K562 (cell line): ENCODE results near the gene HMGN3. TPM values are rescaled to one million over a fixed set of nuclear protein-coding genes. Genes with fewer than 3 reads are reported as not detected.
A peak's percentile ranks its signal among the peaks of the same experiment; 100 is the strongest.

Source experiments
- ATAC-seq: fragments of 200-7000 bp; cut with Tn5 transposase; 3 replicates; pipeline ENCODE4 v1.9.1; 2020; ENCODE audit warnings: moderate library complexity
- BruUV-seq: library from RNA; stranded (reverse); fragments of 400-500 nt; replicated peaks from 2 replicates; lab custom pipeline; 2021; lab: Mats Ljungman, UMichigan
- CTCF ChIA-PET: fragments of 300-600 bp; formaldehyde crosslinking; extraction: SDS; loops from one replicate; lab custom pipeline; 2021; ENCODE audit warnings: low intra/inter-chr PET ratio; lab: Yijun Ruan, JAX
- POLR2A ChIA-PET: fragments of 300-600, 350-650 bp; sonication (Branson Sonifier 250); formaldehyde crosslinking; extraction: SDS; loops from one replicate; lab custom pipeline; 2021; ENCODE audit warnings: antibody characterized with exemption, inconsistent platforms; lab: Yijun Ruan, JAX
- DNase-seq, 4 experiments: peaks; one replicate each; pipeline versions ENCODE4 v3.0.0 to v3.0.0-alpha.2; 2011 to 2018; ENCODE audit warnings: low spot score in 3 of 4, mixed read lengths in 3 of 4; ENCODE audit errors: extremely low read depth in 1 of 4
- FAIRE-seq: peaks from 2 replicates; lab custom pipeline; 2011; peaks lifted over from hg19 to GRCh38; lab: Jason Lieb, UNC
- H2AFZ ChIP-seq: 2 replicates; pipeline ENCODE4 v1.6.0; 2011; ENCODE audit warnings: low read depth, low read length, control low read depth, inconsistent platforms
- H3K27ac ChIP-seq: fragments of 200-600 bp; 3 replicates; pipeline ENCODE4 v1.8.0; 2011; ENCODE audit warnings: low read depth, mild to moderate bottlenecking, control low read depth, inconsistent platforms, low read length, moderate library complexity, mixed read lengths; ENCODE audit errors: extremely low read depth
- H3K27me3 ChIP-seq, 2 experiments: fragments of 300-600 bp in 1 of 2; 2 replicates in 1 of 2; 3 replicates in 1 of 2; pipeline versions ENCODE4 v1.6.0 to v1.8.0; 2011; ENCODE audit warnings: inconsistent platforms in 2 of 2, low read length in 2 of 2, mild to moderate bottlenecking in 1 of 2, mixed read lengths in 1 of 2, moderate library complexity in 1 of 2; ENCODE audit not compliant: control insufficient read depth in 2 of 2, insufficient read depth in 2 of 2
- H3K36me3 ChIP-seq: fragments of 300-600 bp; 3 replicates; pipeline ENCODE4 v1.8.0; 2011; ENCODE audit warnings: mild to moderate bottlenecking, low read length, inconsistent platforms; ENCODE audit not compliant: control insufficient read depth, insufficient read depth
- H3K4me1 ChIP-seq, 2 experiments: fragments of 200-600 bp in 1 of 2; replicated peaks in 1 of 2; 2 replicates in 1 of 2; 3 replicates in 1 of 2; pipeline versions ENCODE4 v1.5.1 to v1.8.0; 2011; ENCODE audit warnings: inconsistent platforms in 2 of 2, low read length in 2 of 2, mild to moderate bottlenecking in 1 of 2, mixed read lengths in 1 of 2, moderate library complexity in 1 of 2; ENCODE audit not compliant: control insufficient read depth in 2 of 2, insufficient read depth in 2 of 2
- H3K4me2 ChIP-seq: 2 replicates; pipeline ENCODE4 v1.6.1; 2011; ENCODE audit warnings: low read length, control low read depth, inconsistent platforms, mixed read lengths; ENCODE audit not compliant: insufficient read depth
- H3K4me3 ChIP-seq: fragments of 200-600 bp; sonication (generic), shearing (Covaris generic); 2 replicates; pipeline ENCODE4 v1.5.1; 2016; ENCODE audit warnings: control low read depth, inconsistent platforms
- H3K79me2 ChIP-seq: fragments of 200-600 bp; 3 replicates; pipeline ENCODE4 v1.8.0; 2011; ENCODE audit warnings: low read length, inconsistent platforms; ENCODE audit not compliant: control insufficient read depth, insufficient read depth
- H3K9ac ChIP-seq, 2 experiments: 2 replicates each; pipeline versions ENCODE4 v1.6.0 to v1.6.1; 2011; ENCODE audit warnings: low read depth in 2 of 2, low read length in 2 of 2, control low read depth in 1 of 2, inconsistent platforms in 1 of 2, mild to moderate bottlenecking in 1 of 2, mixed read lengths in 1 of 2; ENCODE audit not compliant: insufficient read depth in 1 of 2
- H3K9me1 ChIP-seq: one replicate; pipeline ENCODE4 v1.6.0; 2011; ENCODE audit warnings: inconsistent platforms, mild to moderate bottlenecking, low read length, moderate library complexity; ENCODE audit not compliant: control insufficient read depth, insufficient read depth
- H3K9me3 ChIP-seq: replicated peaks from 2 replicates; pipeline ENCODE4 v1.5.1; 2011; ENCODE audit warnings: low read depth, low read length, inconsistent platforms; ENCODE audit not compliant: control insufficient read depth, insufficient read depth
- H4K20me1 ChIP-seq: replicated peaks from 2 replicates; pipeline ENCODE4 v1.6.1; 2011; ENCODE audit warnings: low read length, inconsistent platforms, mixed read lengths; ENCODE audit not compliant: control insufficient read depth, insufficient read depth
- GTF2F1 ChIP-seq: IDR thresholded peaks from 2 replicates; pipeline ENCODE4 v1.6.1; 2011; ENCODE audit warnings: low read depth, low read length, improper control_type of control experiment
- PHB ChIP-seq: fragments of 250-450 bp; sonication (Bioruptor Pico); IDR thresholded peaks from 2 replicates; pipeline ENCODE4 v1.5.0; 2021
- POLR2B ChIP-seq: fragments of 450-650 bp; IDR thresholded peaks from 2 replicates; pipeline ENCODE4 v1.6.1; 2018; ENCODE audit warnings: low read depth; ENCODE audit not compliant: partially characterized antibody
- RAD21 ChIP-seq, 2 experiments: fragments of 250-450 bp in 1 of 2; fragments of 450-650 bp in 1 of 2; sonication (Bioruptor Pico) in 1 of 2; formaldehyde crosslinking in 1 of 2; IDR thresholded peaks in 1 of 2; conservative IDR thresholded peaks in 1 of 2; 2 replicates each; pipeline versions ENCODE4 v1.4.0 to v1.8.0; 2020 to 2022; ENCODE audit warnings: mild to moderate bottlenecking in 2 of 2, moderate library complexity in 1 of 2
- RBFOX2 ChIP-seq: fragments of 200-400 bp; formaldehyde crosslinking; IDR thresholded peaks from 2 replicates; pipeline ENCODE4 v1.6.1; 2017; ENCODE audit warnings: low read depth, mild to moderate bottlenecking, low read length, moderate library complexity
- RFX5 ChIP-seq: IDR thresholded peaks from 2 replicates; pipeline ENCODE4 v1.6.1; 2011; ENCODE audit warnings: low read depth, mild to moderate bottlenecking, improper control_type of control experiment, low read length
- SNIP1 ChIP-seq: fragments of 450-650 bp; IDR thresholded peaks from 2 replicates; pipeline ENCODE4 v1.7.1; 2017; ENCODE audit warnings: low read depth, mild to moderate bottlenecking
- TEAD1 ChIP-seq, 2 experiments: fragments of 450-650 bp in 1 of 2; sonication (generic) in 1 of 2; formaldehyde crosslinking; IDR thresholded peaks; 2 replicates each; pipeline versions ENCODE4 v1.4.0 to v1.8.0; 2020 to 2022; ENCODE audit warnings: mild to moderate bottlenecking in 2 of 2, missing genetic modification reagents in 1 of 2
- THAP12 ChIP-seq: fragments of 250-450 bp; sonication (Bioruptor Pico); IDR thresholded peaks from 2 replicates; pipeline ENCODE4 v1.9.0; 2021; ENCODE audit warnings: mild to moderate bottlenecking, inconsistent platforms
- ZNF699 ChIP-seq: fragments of 250-450 bp; sonication (Bioruptor Pico); IDR thresholded peaks from 2 replicates; pipeline ENCODE4 v1.8.0; 2021; ENCODE audit warnings: mild to moderate bottlenecking, moderate library complexity; ENCODE audit not compliant: insufficient replicate concordance
- ZNF79 ChIP-seq: fragments of 250-450 bp; sonication (Bioruptor Pico); IDR thresholded peaks from 2 replicates; pipeline ENCODE4 v1.4.0; 2020; ENCODE audit warnings: low read depth, mild to moderate bottlenecking, moderate library complexity
- WGBS: fragments of 100-300 bp; shearing (Covaris generic); methylation state at CpG from one replicate; pipeline ENCODE4 v1.1.6; 2016; ENCODE audit warnings: low coverage, mixed read lengths; ENCODE audit not compliant: insufficient coverage; ENCODE audit errors: missing lambda C conversion rate; 5-methylcytosine and 5-hydroxymethylcytosine counted together
- in situ Hi-C: fragments of 300-500 bp; cut with MboI; formaldehyde crosslinking; loops from 4 replicates; pipeline ENCODE4 v1.15.0; 2018; ENCODE audit warnings: inconsistent platforms, mixed read lengths
- intact Hi-C: fragments of 100-400 bp; cut with micrococcal nuclease; formaldehyde crosslinking; loops from 2 replicates; pipeline ENCODE4 v1.14.2; 2022
- polyA plus RNA-seq, 8 experiments: library from polyadenylated mRNA; depleted of rRNA in 4 of 8; stranded (reverse) in 5 of 8; unstranded in 3 of 8; fragments of >200 nt; fragmentation: Nextera tagmentation in 2 of 8; fragmentation: Illumina TruSeq in 1 of 8; extraction: Ambion mirVana in 2 of 8; extraction: Trizol in 1 of 8; gene quantifications; 2 replicates each; pipeline versions ENCODE4 v1.2.1 to v1.2.3, GENCODE V29; 2011 to 2014; ENCODE audit warnings: inconsistent platforms in 1 of 8, missing spikeins in 1 of 8
- total RNA-seq, 7 experiments: library from RNA; depleted of rRNA in 6 of 7; stranded (reverse); fragments of >200 nt in 6 of 7; fragmentation: Illumina TruSeq in 2 of 7; extraction: Trizol in 2 of 7; gene quantifications; 2 replicates each; pipeline versions ENCODE4 v1.2.1 to v1.2.3, GENCODE V29; 2011 to 2021; ENCODE audit warnings: low replicate concordance in 1 of 7

The HMGN3 gene
- total and polyA plus RNA-seq, 9 of the 15 experiments (the other 6 are each of a cell fraction or from before 2014, with no cell fraction given): 42.1 to 154 (median 88.1) TPM

GRCh38 chr6:79267128-79267527 lies 32.6 kb upstream of the HMGN3 start:
- POLR2A ChIA-PET: no interaction called here
- CTCF ChIA-PET: no interaction called here
- 0% methylated on average over 1 of the region's 1 CpG for WGBS
- Histone ChIP-seq H3K9me3 (no peaks in the 10 kb centered on the region), H3K9ac (no peak overlapping the region), H3K4me3 (no peak overlapping the region), H3K4me2 (no peak overlapping the region), H3K27me3 (no peaks in the 10 kb centered on the region), H3K9me1 (no peaks in the 10 kb centered on the region), H3K27ac (no peak overlapping the region), H4K20me1 (no peaks in the 10 kb centered on the region), H2AFZ (no peak overlapping the region), H3K36me3 (no peaks in the 10 kb centered on the region), H3K79me2 (no peaks in the 10 kb centered on the region), H3K4me1 (peaks cover 0 to 14% of the 10 kb centered on the region in 2 experiments; a peak in 3 of 5 replicates)
- TF ChIP-seq RAD21 (CRISPR knock-in tag; conservative IDR thresholded peaks at IDR 0.05 in 1 of 2, IDR thresholded peaks at IDR 0.05 in 1 of 2): no peak
- TF ChIP-seq RBFOX2: no peak
- TF ChIP-seq RFX5: peak; percentile 71
- TF ChIP-seq SNIP1: no peak
- TF ChIP-seq GTF2F1: no peak
- TF ChIP-seq ZNF699 (CRISPR knock-in tag): no peak
- no TSS peak for BruUV-seq
- ATAC-seq: no peak
- intact Hi-C loops: no loop called here
- in situ Hi-C loops: no loop called here
- DNase-seq: no peak
- FAIRE-seq: no peak

GRCh38 chr6:79266051-79266450 lies 31.6 kb upstream of the HMGN3 start:
- peaks cover 0 to 14% of the 10 kb centered on the region in 2 experiments; a peak in 3 of 5 replicates for H3K4me1 ChIP-seq
- H3K27ac ChIP-seq: no peak overlapping the region
- no peak for DNase-seq
- no peaks in the 10 kb centered on the region for H3K36me3 ChIP-seq
- no peaks in the 10 kb centered on the region for H4K20me1 ChIP-seq
- no TSS peak for BruUV-seq
- H3K4me2 ChIP-seq: no peak overlapping the region
- H3K79me2 ChIP-seq: no peaks in the 10 kb centered on the region
- no peaks in the 10 kb centered on the region for H3K9me1 ChIP-seq
- TF ChIP-seq GTF2F1 (no peak), POLR2B (no peak), PHB (CRISPR knock-in tag) (no peak), ZNF79 (CRISPR knock-in tag) (no peak), TEAD1 (CRISPR knock-in tag; IDR thresholded peaks at IDR 0.05) (no peak), THAP12 (no peak)
- TF ChIP-seq, all 486 proteins: peak for 0
- no peak overlapping the region for H2AFZ ChIP-seq
- ChIA-PET POLR2A (no interaction called here), CTCF (no interaction called here)
- H3K9me3 ChIP-seq: no peaks in the 10 kb centered on the region
- intact Hi-C loops (no loop called here), in situ Hi-C loops (no loop called here)
- no peak overlapping the region for H3K4me3 ChIP-seq
- H3K9ac ChIP-seq: no peak overlapping the region
- ATAC-seq: no peak
- FAIRE-seq: no peak
- H3K27me3 ChIP-seq: no peaks in the 10 kb centered on the region
